ENCODE data around the gene LATS1.

The LATS1 gene

GRCh38 chr6:149657441-149657840 lies 60.5 kb downstream of the LATS1 start:
- DNase-seq: no peak

- no peak for DNase-seq
Measured at GRCh38 chr6:149651056-149651455, 66.8 kb downstream of the LATS1 start.

- peak; percentile 79 to 90 for DNase-seq
Measured at GRCh38 chr6:149648148-149649145, 69.5 kb downstream of the LATS1 start, which contains the start of gene KATNA1. Gene KATNA1 (minus strand): TSS chr6:149648714. CDS start chr6:149638547, 10,167 bp downstream.

- no peak for DNase-seq
Measured at GRCh38 chr6:149646599-149646998, 71.3 kb downstream of the LATS1 start.

- no peak for DNase-seq
Measured at GRCh38 chr6:149642829-149643580, 74.9 kb downstream of the LATS1 start.

GRCh38 chr6:149636124-149636523 lies 81.8 kb downstream of the LATS1 start:
- no peak for DNase-seq

GRCh38 chr6:149634315-149634714 lies 83.6 kb downstream of the LATS1 start:
- DNase-seq: no peak

- no peak for DNase-seq
Measured at GRCh38 chr6:149628875-149629510, 88.9 kb downstream of the LATS1 start.

GRCh38 chr6:149627672-149628071 lies 90.2 kb downstream of the LATS1 start:
- DNase-seq: no peak

- no peak for DNase-seq
Measured at GRCh38 chr6:149615805-149616204, 102.1 kb downstream of the LATS1 start.

GRCh38 chr6:149614337-149614736 lies 103.6 kb downstream of the LATS1 start:
- no peak for DNase-seq

- no peak for DNase-seq
Measured at GRCh38 chr6:149608381-149608982, 109.4 kb downstream of the LATS1 start.
